OCI-LY1 (cell line): ENCODE data around the gene C11orf24.

Experiments used
- EZH2 ChIP-seq: fragments of 200-600 bp; sonication (generic), shearing (Covaris generic); IDR thresholded peaks from 2 replicates; pipeline ENCODE4 v1.8.0; 2017; ENCODE audit warnings: borderline replicate concordance, mixed run types, mild to moderate bottlenecking, antibody characterized with exemption, low read length, moderate library complexity, mixed read lengths
- TF ChIP-seq, protein P1 (sequence below): fragments of 200-600 bp; sonication (generic), shearing (Covaris generic); IDR thresholded peaks from 2 replicates; pipeline ENCODE4 v1.5.1; 2017; ENCODE audit warnings: mild to moderate bottlenecking, antibody characterized with exemption, low read length, moderate library complexity, mixed read lengths

GRCh38 chr11:68297052-68297378 is 25.2 kb upstream of the C11orf24 start:
- TF ChIP-seq, protein P1, sequence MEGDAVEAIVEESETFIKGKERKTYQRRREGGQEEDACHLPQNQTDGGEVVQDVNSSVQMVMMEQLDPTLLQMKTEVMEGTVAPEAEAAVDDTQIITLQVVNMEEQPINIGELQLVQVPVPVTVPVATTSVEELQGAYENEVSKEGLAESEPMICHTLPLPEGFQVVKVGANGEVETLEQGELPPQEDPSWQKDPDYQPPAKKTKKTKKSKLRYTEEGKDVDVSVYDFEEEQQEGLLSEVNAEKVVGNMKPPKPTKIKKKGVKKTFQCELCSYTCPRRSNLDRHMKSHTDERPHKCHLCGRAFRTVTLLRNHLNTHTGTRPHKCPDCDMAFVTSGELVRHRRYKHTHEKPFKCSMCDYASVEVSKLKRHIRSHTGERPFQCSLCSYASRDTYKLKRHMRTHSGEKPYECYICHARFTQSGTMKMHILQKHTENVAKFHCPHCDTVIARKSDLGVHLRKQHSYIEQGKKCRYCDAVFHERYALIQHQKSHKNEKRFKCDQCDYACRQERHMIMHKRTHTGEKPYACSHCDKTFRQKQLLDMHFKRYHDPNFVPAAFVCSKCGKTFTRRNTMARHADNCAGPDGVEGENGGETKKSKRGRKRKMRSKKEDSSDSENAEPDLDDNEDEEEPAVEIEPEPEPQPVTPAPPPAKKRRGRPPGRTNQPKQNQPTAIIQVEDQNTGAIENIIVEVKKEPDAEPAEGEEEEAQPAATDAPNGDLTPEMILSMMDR = no peak
- no peak for TF ChIP-seq EZH2
